HepG2 (cell line): ENCODE measurements around the gene NIFK. TPM values are rescaled to one million over a fixed set of nuclear protein-coding genes. Genes with fewer than 3 reads are reported as not detected.

Experiments
- ATF2 ChIP-seq: sonication (generic); formaldehyde crosslinking; IDR thresholded peaks from 2 replicates; pipeline ENCODE4 v1.4.0; 2020; ENCODE audit warnings: missing genetic modification reagents
- CREB1 ChIP-seq, 2 experiments: fragments of 450-650 bp in 1 of 2; IDR thresholded peaks; 2 replicates each; pipeline ENCODE4 v1.6.1; 2016 to 2017; ENCODE audit warnings: control low read depth in 1 of 2, mild to moderate bottlenecking in 1 of 2, missing compliant biosample characterization in 1 of 2, missing genetic modification characterization in 1 of 2
- ELF3 ChIP-seq: IDR thresholded peaks from 2 replicates; pipeline ENCODE4 v1.6.1; 2016; ENCODE audit warnings: missing genetic modification reagents, missing compliant biosample characterization
- FUBP1 ChIP-seq: sonication (generic); formaldehyde crosslinking; IDR thresholded peaks from 2 replicates; pipeline ENCODE4 v1.5.1; 2020; ENCODE audit warnings: missing genetic modification reagents, mild to moderate bottlenecking, borderline replicate concordance
- HIC2 ChIP-seq: sonication (generic); formaldehyde crosslinking; IDR thresholded peaks from 2 replicates; pipeline ENCODE4 v1.9.0; 2022; ENCODE audit warnings: low read depth, missing genetic modification reagents
- PCBP2 ChIP-seq: fragments of 200-400 bp; formaldehyde crosslinking; optimal IDR thresholded peaks from 2 replicates; pipeline ENCODE3; 2018; ENCODE audit warnings: low read length, low read depth; ENCODE audit not compliant: poor library complexity, severe bottlenecking
- POGK ChIP-seq: sonication (generic); formaldehyde crosslinking; conservative IDR thresholded peaks from 2 replicates; pipeline ENCODE4 v1.8.0; 2022; ENCODE audit warnings: mild to moderate bottlenecking, moderate library complexity, missing genetic modification reagents
- TBX3 ChIP-seq: fragments of 450-650 bp; IDR thresholded peaks from 2 replicates; pipeline ENCODE4 v1.6.1; 2017; ENCODE audit warnings: antibody characterized with exemption, mild to moderate bottlenecking, inconsistent platforms, borderline replicate concordance
- TFAP4 ChIP-seq: sonication (generic); IDR thresholded peaks from 2 replicates; pipeline ENCODE4 v1.6.1; 2016; ENCODE audit warnings: low read depth, borderline replicate concordance
- TOE1 ChIP-seq: sonication (generic); formaldehyde crosslinking; IDR thresholded peaks from 2 replicates; pipeline ENCODE4 v1.4.0; 2020; ENCODE audit warnings: mild to moderate bottlenecking, missing genetic modification reagents
- ZBTB3 ChIP-seq: sonication (generic); formaldehyde crosslinking; IDR thresholded peaks from 2 replicates; pipeline ENCODE4 v1.4.0; 2020; ENCODE audit warnings: low read depth, mild to moderate bottlenecking, moderate library complexity, missing genetic modification reagents, borderline replicate concordance
- ZBTB44 ChIP-seq: sonication (generic); formaldehyde crosslinking; IDR thresholded peaks from 2 replicates; pipeline ENCODE4 v1.4.0; 2020; ENCODE audit warnings: missing genetic modification reagents
- ZNF292 ChIP-seq: sonication (generic); formaldehyde crosslinking; IDR thresholded peaks from 2 replicates; pipeline ENCODE4 v1.8.1; 2022; ENCODE audit warnings: mild to moderate bottlenecking, low read depth, missing genetic modification reagents, borderline replicate concordance
- ZNF510 ChIP-seq: sonication (generic); formaldehyde crosslinking; IDR thresholded peaks from 2 replicates; pipeline ENCODE4 v1.4.0; 2020; ENCODE audit warnings: low read depth, mild to moderate bottlenecking, missing genetic modification reagents
- polyA plus RNA-seq, 8 experiments: library from polyadenylated mRNA; depleted of rRNA in 3 of 8; stranded (reverse) in 7 of 8; unstranded in 1 of 8; fragments of >200 nt; fragmentation: Illumina TruSeq in 4 of 8; extraction: Trizol in 4 of 8; gene quantifications; 2 replicates each; pipeline versions ENCODE4 v1.2.1 to v1.2.3, GENCODE V29; 2011 to 2016; ENCODE audit warnings: low read depth in 4 of 8, missing spikeins in 1 of 8, mixed read lengths in 1 of 8; ENCODE audit not compliant: insufficient read depth in 1 of 8
- total RNA-seq, 5 experiments: library from RNA; depleted of rRNA; stranded (reverse); fragments of >200 nt; fragmentation: Illumina TruSeq; extraction: Trizol; gene quantifications; 2 replicates each; pipeline ENCODE4 v1.2.3, GENCODE V29; 2016; ENCODE audit warnings: low read depth in 1 of 5

Gene NIFK
- total and polyA plus RNA-seq, 2 of the 13 experiments (the other 11 are each of a cell fraction or from before 2014, with no cell fraction given): 19.6 to 105 TPM

- TF ChIP-seq TBX3 (peak; percentile 9; the same call in 1 of the 2 replicates), PCBP2 (no peak), TOE1 (CRISPR knock-in tag) (no peak), ZNF510 (CRISPR knock-in tag) (peak; percentile 61; the same call in 1 of the 2 replicates), FUBP1 (CRISPR knock-in tag) (no peak), ATF2 (CRISPR knock-in tag) (no peak; the same call in 1 of the 2 replicates), ELF3 (CRISPR knock-in tag) (peak; percentile 97), HIC2 (CRISPR knock-in tag) (no peak), ZBTB3 (CRISPR knock-in tag) (peak; percentile 51; the same call in 1 of the 2 replicates), TFAP4 (no peak), ZBTB44 (no peak), CREB1 (IDR thresholded peaks at IDR 0.05) (peak; percentile 61), CREB1 (CRISPR knock-in tag; IDR thresholded peaks at IDR 0.05) (peak; percentile 44; the same call in 1 of the 2 replicates), ZNF292 (CRISPR knock-in tag) (no peak), POGK (peak; percentile 88)
Measured at GRCh38 chr2:121736462-121737336, at the start of gene NIFK (continued).
